Measurements from ENCODE around the gene CD8A. TPM values are rescaled to one million over a fixed set of nuclear protein-coding genes. Genes with fewer than 3 reads are reported as not detected.

Gene CD8A
- polyA plus RNA-seq, 3 donors, result 0.03 to 1.1 (median 0.88) TPM

GRCh38 chr2:86778957-86779356, 11.8 kb downstream of the CD8A start:
- Histone ChIP-seq H3K4me3 (replicated peaks in 1 of 3; ENCODE audit: low read depth in 2 of 3, low read length in 3 of 3) (no peak overlapping the region), H3K4me1 (ENCODE audit: control insufficient read depth in 1 of 2, insufficient read depth in 2 of 2, low read length in 2 of 2) (peaks cover 7% of the 10 kb centered on the region in 2 donors), H4K20me1 (ENCODE audit: insufficient read depth, low read length) (no peaks in the 10 kb centered on the region), H3K9me3 (replicated peaks in 1 of 2; ENCODE audit: control insufficient read depth in 1 of 2, insufficient read depth in 1 of 2, low read length in 2 of 2) (no peaks in the 10 kb centered on the region), H2AFZ (ENCODE audit: insufficient read depth, low read depth, low read length, poor library complexity, severe bottlenecking) (no peak overlapping the region), H3K4me2 (replicated peaks; ENCODE audit: extremely low read depth, low read length, poor library complexity, severe bottlenecking) (no peak overlapping the region), H3K79me2 (ENCODE audit: insufficient read depth, low read length) (no peaks in the 10 kb centered on the region), H3K36me3 (replicated peaks in 1 of 2; ENCODE audit: control insufficient read depth in 1 of 2, insufficient read depth in 2 of 2, low read length in 2 of 2) (peaks cover 18 to 34% of the 10 kb centered on the region in 2 donors), H3K27me3 (ENCODE audit: control insufficient read depth in 2 of 2, insufficient read depth in 2 of 2, low read length in 2 of 2) (no peaks in the 10 kb centered on the region), H3K9ac (ENCODE audit: insufficient read depth, low read length, poor library complexity, severe bottlenecking) (no peak overlapping the region), H3K27ac (ENCODE audit: low read depth in 1 of 2, low read length in 2 of 2) (no peak overlapping the region)
- Mint-ChIP-seq H3K27ac (no peak overlapping the region), H3K36me3 (peaks cover 24 to 28% of the 10 kb centered on the region in 2 donors), H3K4me3 (no peak overlapping the region), H3K4me1 (peaks cover 18% of the 10 kb centered on the region), H3K9me3 (no peaks in the 10 kb centered on the region), H3K27me3 (ENCODE audit: low read depth in 3 of 3) (peaks cover 0 to 9% (median 3%) of the 10 kb centered on the region in 3 donors)
- DNase-seq, result no peak
- TF ChIP-seq CTCF (IDR thresholded peaks at IDR 0.05), result no peak
- intact Hi-C loops (cut with micrococcal nuclease), result no loop called here
- 80% methylated on average over 1 of the region's 2 CpGs for WGBS (ENCODE audit: insufficient coverage)

- peaks cover 8% of the 10 kb centered on the region for H3K4me1 Mint-ChIP-seq
- H3K36me3 Mint-ChIP-seq, result peaks cover 48 to 53% of the 10 kb centered on the region in 2 donors
- H2AFZ ChIP-seq (ENCODE audit: insufficient read depth, low read depth, low read length, poor library complexity, severe bottlenecking), result no peak overlapping the region
- no peak overlapping the region for H3K4me3 ChIP-seq (replicated peaks in 1 of 3; ENCODE audit: low read depth in 2 of 3, low read length in 3 of 3)
- WGBS (ENCODE audit: insufficient coverage), result 96% methylated on average over 3 of the region's 7 CpGs
- intact Hi-C loops (cut with micrococcal nuclease), result no loop called here
- H3K27me3 ChIP-seq (ENCODE audit: control insufficient read depth in 2 of 2, insufficient read depth in 2 of 2, low read length in 2 of 2), result no peaks in the 10 kb centered on the region
- H3K4me3 Mint-ChIP-seq, result no peak overlapping the region
- peaks cover 0 to 6% (median 3%) of the 10 kb centered on the region in 3 donors for H3K27me3 Mint-ChIP-seq (ENCODE audit: low read depth in 3 of 3)
- no peaks in the 10 kb centered on the region for H3K9me3 Mint-ChIP-seq
- no peaks in the 10 kb centered on the region for H3K79me2 ChIP-seq (ENCODE audit: insufficient read depth, low read length)
- TF ChIP-seq CTCF (IDR thresholded peaks at IDR 0.05), result no peak
- H4K20me1 ChIP-seq (ENCODE audit: insufficient read depth, low read length), result no peaks in the 10 kb centered on the region
- peaks cover 6 to 7% of the 10 kb centered on the region in 2 donors for H3K4me1 ChIP-seq (ENCODE audit: control insufficient read depth in 1 of 2, insufficient read depth in 2 of 2, low read length in 2 of 2)
- H3K27ac Mint-ChIP-seq, result no peak overlapping the region
- no peak overlapping the region for H3K27ac ChIP-seq (ENCODE audit: low read depth in 1 of 2, low read length in 2 of 2)
- DNase-seq, result no peak
- no peaks in the 10 kb centered on the region for H3K9me3 ChIP-seq (replicated peaks in 1 of 2; ENCODE audit: control insufficient read depth in 1 of 2, insufficient read depth in 1 of 2, low read length in 2 of 2)
- no peak overlapping the region for H3K9ac ChIP-seq (ENCODE audit: insufficient read depth, low read length, poor library complexity, severe bottlenecking)
- H3K36me3 ChIP-seq (replicated peaks in 1 of 2; ENCODE audit: control insufficient read depth in 1 of 2, insufficient read depth in 2 of 2, low read length in 2 of 2), result peaks cover 39 to 58% of the 10 kb centered on the region in 2 donors
- no peak overlapping the region for H3K4me2 ChIP-seq (replicated peaks; ENCODE audit: extremely low read depth, low read length, poor library complexity, severe bottlenecking)
Observed at GRCh38 chr2:86776532-86776931, 14.2 kb downstream of the CD8A start.
